ENCODE data around the gene BTBD18.

DNA sequence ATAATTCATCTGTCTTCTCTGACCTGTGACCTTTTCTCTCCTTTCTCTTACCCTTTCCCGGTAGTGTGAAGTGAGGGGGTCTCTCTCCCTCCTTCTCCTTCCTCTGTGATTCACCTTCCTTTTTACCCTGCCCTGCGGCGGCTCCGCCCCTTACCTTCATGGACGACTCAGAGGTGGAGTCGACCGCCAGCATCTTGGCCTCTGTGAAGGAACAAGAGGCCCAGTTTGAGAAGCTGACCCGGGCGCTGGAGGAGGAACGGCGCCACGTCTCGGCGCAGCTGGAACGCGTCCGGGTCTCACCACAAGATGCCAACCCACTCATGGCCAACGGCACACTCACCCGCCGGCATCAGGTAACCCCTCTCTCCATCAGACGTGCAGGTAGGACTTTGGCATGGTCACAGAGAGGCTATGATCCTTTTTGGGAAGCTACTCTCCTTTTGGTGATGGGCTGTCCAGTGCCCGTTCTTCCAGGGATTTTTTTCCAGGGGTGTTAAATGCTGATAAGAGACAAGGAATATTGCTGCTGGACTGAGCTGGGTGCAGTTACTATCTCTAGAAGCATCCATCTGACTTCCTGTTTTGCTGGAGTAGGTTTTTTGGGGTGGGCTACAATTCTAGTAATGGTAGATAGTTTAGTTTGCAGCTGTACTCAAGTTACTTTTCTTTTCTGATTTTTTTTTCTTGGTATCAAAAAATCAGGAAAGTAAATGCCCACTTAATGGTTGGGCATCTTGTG, 39.9 kb upstream of the BTBD18 start:
- TF ChIP-seq, protein P1, sequence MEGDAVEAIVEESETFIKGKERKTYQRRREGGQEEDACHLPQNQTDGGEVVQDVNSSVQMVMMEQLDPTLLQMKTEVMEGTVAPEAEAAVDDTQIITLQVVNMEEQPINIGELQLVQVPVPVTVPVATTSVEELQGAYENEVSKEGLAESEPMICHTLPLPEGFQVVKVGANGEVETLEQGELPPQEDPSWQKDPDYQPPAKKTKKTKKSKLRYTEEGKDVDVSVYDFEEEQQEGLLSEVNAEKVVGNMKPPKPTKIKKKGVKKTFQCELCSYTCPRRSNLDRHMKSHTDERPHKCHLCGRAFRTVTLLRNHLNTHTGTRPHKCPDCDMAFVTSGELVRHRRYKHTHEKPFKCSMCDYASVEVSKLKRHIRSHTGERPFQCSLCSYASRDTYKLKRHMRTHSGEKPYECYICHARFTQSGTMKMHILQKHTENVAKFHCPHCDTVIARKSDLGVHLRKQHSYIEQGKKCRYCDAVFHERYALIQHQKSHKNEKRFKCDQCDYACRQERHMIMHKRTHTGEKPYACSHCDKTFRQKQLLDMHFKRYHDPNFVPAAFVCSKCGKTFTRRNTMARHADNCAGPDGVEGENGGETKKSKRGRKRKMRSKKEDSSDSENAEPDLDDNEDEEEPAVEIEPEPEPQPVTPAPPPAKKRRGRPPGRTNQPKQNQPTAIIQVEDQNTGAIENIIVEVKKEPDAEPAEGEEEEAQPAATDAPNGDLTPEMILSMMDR (conservative IDR thresholded peaks at IDR 0.05), result no peak
- no peak for TF ChIP-seq ZFX (IDR thresholded peaks at IDR 0.05)

Data from C4-2B (cell line).